ENCODE data around the gene TAF11.

The TAF11 gene

DNA sequence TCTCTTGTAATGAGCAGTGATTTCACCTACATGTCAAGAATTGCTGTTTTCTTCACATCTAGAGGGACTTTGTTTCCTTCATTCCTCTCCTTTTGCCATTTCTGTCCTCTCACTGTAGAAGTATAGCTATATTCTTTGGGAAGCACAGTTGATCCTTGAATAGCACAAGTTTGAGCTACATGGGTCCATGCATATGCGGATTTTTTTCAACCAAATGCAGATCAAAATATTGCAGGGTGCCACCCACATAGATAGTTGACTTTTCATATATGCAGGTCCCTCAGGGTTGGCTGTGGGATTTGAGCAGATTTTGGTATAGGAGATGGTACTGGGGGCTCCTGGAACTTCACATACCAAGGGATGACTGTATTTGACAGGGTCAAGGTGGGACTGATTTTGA is 54.9 kb downstream of the TAF11 start:
- no peak overlapping the region for H3K9ac ChIP-seq (ENCODE audit: low read length)
- H3K36me3 ChIP-seq (ENCODE audit: control insufficient read depth, low read depth, low read length), result peaks cover 30% of the 10 kb centered on the region
- no peak overlapping the region for H3K4me3 ChIP-seq (ENCODE audit: low read length)

GRCh38 chr6:34829137-34829536 is 58.7 kb downstream of the TAF11 start:
- Histone ChIP-seq H3K27ac (ENCODE audit: low read length) (no peak overlapping the region), H3K9ac (ENCODE audit: low read length) (no peak overlapping the region), H3K36me3 (ENCODE audit: control insufficient read depth, low read depth, low read length) (peaks cover 14% of the 10 kb centered on the region), H3K27me3 (ENCODE audit: control insufficient read depth, insufficient read depth, low read length) (no peaks in the 10 kb centered on the region), H3K9me3 (ENCODE audit: control insufficient read depth, low read depth, low read length) (no peaks in the 10 kb centered on the region), H3K4me3 (ENCODE audit: low read length) (no peak overlapping the region), H3K4me1 (ENCODE audit: control insufficient read depth, low read depth, low read length) (no peaks in the 10 kb centered on the region)

More for the DNA sequence above, 54.9 kb downstream of the TAF11 start:
- H3K27me3 ChIP-seq (ENCODE audit: control insufficient read depth, insufficient read depth, low read length), result no peaks in the 10 kb centered on the region
- H3K27ac ChIP-seq (ENCODE audit: low read length), result no peak overlapping the region
- no peaks in the 10 kb centered on the region for H3K9me3 ChIP-seq (ENCODE audit: control insufficient read depth, low read depth, low read length)
- H3K4me1 ChIP-seq (ENCODE audit: control insufficient read depth, low read depth, low read length), result no peaks in the 10 kb centered on the region
